HG02798 (cell line): ENCODE data around the gene MRPL51.
"Not testable (repeated sequence)": the region's sequence is repeated elsewhere in the genome, so short reads cannot be mapped to it uniquely, and the experiment has no call there.

Experiments used
- ATAC-seq: cut with Tn5 transposase; IDR thresholded peaks from one replicate; pipeline ENCODE4 v1.9.1; 2021; ENCODE audit warnings: mild to moderate bottlenecking; ENCODE audit not compliant: unreplicated experiment, poor library complexity

MRPL51 gene

GRCh38 chr12:6492838-6493496 lies at the start of gene MRPL51:
MRPL51 (minus strand) TSS chr12:6493262; CDS start chr12:6493136, 126 bp downstream.
- peak; percentile 73 for ATAC-seq

GRCh38 chr12:6542209-6543009 lies 49.3 kb upstream of the MRPL51 start:
- no peak for ATAC-seq

- no peak for ATAC-seq
These were observed 48.5 kb upstream of the MRPL51 start for GRCh38 chr12:6541371-6542165.

GRCh38 chr12:6540181-6540877 lies 47.3 kb upstream of the MRPL51 start:
- ATAC-seq: no peak

GRCh38 chr12:6539707-6540134 lies 46.7 kb upstream of the MRPL51 start:
- ATAC-seq: no peak

DNA sequence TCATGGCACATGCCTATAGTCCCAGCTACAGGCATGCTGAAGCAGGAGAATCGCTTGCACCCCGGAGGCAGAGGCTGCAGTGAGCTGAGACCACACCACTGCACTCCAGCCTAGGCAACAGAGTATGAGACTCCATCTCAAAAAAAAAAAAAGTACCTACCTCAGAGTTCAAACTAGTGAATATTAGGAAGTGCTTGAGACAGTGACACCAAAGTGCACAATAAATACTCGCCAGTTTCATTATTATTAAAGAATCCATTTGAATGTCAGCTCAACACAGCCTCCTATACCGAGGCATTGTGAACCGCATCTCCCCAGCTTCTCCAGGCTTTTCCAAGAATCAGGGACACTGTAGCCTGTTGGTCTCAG lies 46.2 kb upstream of the MRPL51 start:
- ATAC-seq: no peak

GRCh38 chr12:6538420-6539313 lies 45.6 kb upstream of the MRPL51 start:
- no peak for ATAC-seq

- ATAC-seq: not testable (repeated sequence)
These were observed 44.7 kb upstream of the MRPL51 start for GRCh38 chr12:6537580-6538419.

DNA sequence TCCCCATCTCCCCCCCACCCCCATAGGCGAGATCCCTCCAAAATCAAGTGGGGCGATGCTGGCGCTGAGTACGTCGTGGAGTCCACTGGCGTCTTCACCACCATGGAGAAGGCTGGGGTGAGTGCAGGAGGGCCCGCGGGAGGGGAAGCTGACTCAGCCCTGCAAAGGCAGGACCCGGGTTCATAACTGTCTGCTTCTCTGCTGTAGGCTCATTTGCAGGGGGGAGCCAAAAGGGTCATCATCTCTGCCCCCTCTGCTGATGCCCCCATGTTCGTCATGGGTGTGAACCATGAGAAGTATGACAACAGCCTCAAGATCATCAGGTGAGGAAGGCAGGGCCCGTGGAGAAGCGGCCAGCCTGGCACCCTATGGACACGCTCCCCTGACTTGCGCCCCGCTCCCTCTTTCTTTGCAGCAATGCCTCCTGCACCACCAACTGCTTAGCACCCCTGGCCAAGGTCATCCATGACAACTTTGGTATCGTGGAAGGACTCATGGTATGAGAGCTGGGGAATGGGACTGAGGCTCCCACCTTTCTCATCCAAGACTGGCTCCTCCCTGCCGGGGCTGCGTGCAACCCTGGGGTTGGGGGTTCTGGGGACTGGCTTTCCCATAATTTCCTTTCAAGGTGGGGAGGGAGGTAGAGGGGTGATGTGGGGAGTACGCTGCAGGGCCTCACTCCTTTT lies 44.0 kb upstream of the MRPL51 start:
- ATAC-seq: no peak

DNA sequence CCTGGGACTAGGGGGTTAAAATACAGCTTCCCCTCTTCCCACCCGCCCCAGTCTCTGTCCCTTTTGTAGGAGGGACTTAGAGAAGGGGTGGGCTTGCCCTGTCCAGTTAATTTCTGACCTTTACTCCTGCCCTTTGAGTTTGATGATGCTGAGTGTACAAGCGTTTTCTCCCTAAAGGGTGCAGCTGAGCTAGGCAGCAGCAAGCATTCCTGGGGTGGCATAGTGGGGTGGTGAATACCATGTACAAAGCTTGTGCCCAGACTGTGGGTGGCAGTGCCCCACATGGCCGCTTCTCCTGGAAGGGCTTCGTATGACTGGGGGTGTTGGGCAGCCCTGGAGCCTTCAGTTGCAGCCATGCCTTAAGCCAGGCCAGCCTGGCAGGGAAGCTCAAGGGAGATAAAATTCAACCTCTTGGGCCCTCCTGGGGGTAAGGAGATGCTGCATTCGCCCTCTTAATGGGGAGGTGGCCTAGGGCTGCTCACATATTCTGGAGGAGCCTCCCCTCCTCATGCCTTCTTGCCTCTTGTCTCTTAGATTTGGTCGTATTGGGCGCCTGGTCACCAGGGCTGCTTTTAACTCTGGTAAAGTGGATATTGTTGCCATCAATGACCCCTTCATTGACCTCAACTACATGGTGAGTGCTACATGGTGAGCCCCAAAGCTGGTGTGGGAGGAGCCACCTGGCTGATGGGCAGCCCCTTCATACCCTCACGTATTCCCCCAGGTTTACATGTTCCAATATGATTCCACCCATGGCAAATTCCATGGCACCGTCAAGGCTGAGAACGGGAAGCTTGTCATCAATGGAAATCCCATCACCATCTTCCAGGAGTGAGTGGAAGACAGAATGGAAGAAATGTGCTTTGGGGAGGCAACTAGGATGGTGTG lies 43.1 kb upstream of the MRPL51 start:
- ATAC-seq: no peak

DNA sequence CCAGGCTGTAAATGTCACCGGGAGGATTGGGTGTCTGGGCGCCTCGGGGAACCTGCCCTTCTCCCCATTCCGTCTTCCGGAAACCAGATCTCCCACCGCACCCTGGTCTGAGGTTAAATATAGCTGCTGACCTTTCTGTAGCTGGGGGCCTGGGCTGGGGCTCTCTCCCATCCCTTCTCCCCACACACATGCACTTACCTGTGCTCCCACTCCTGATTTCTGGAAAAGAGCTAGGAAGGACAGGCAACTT lies 42.6 kb upstream of the MRPL51 start:
- ATAC-seq: no peak

DNA sequence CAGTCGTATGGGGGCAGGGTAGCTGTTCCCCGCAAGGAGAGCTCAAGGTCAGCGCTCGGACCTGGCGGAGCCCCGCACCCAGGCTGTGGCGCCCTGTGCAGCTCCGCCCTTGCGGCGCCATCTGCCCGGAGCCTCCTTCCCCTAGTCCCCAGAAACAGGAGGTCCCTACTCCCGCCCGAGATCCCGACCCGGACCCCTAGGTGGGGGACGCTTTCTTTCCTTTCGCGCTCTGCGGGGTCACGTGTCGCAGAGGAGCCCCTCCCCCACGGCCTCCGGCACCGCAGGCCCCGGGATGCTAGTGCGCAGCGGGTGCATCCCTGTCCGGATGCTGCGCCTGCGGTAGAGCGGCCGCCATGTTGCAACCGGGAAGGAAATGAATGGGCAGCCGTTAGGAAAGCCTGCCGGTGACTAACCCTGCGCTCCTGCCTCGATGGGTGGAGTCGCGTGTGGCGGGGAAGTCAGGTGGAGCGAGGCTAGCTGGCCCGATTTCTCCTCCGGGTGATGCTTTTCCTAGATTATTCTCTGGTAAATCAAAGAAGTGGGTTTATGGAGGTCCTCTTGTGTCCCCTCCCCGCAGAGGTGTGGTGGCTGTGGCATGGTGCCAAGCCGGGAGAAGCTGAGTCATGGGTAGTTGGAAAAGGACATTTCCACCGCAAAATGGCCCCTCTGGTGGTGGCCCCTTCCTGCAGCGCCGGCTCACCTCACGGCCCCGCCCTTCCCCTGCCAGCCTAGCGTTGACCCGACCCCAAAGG lies 42.1 kb upstream of the MRPL51 start:
- ATAC-seq: peak; percentile 11

- no peak for ATAC-seq
These were observed 41.6 kb upstream of the MRPL51 start for GRCh38 chr12:6534695-6534944.

GRCh38 chr12:6533923-6534694 lies 41.0 kb upstream of the MRPL51 start, which contains the start of gene GAPDH:
GAPDH (plus strand) TSS chr12:6534517; CDS start chr12:6534833, 316 bp downstream.
- peak; percentile 66 for ATAC-seq

DNA sequence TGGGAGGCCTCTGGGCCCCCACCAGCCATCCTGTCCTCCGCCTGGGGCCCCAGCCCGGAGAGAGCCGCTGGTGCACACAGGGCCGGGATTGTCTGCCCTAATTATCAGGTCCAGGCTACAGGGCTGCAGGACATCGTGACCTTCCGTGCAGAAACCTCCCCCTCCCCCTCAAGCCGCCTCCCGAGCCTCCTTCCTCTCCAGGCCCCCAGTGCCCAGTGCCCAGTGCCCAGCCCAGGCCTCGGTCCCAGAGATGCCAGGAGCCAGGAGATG lies 40.5 kb upstream of the MRPL51 start:
- no peak for ATAC-seq

DNA sequence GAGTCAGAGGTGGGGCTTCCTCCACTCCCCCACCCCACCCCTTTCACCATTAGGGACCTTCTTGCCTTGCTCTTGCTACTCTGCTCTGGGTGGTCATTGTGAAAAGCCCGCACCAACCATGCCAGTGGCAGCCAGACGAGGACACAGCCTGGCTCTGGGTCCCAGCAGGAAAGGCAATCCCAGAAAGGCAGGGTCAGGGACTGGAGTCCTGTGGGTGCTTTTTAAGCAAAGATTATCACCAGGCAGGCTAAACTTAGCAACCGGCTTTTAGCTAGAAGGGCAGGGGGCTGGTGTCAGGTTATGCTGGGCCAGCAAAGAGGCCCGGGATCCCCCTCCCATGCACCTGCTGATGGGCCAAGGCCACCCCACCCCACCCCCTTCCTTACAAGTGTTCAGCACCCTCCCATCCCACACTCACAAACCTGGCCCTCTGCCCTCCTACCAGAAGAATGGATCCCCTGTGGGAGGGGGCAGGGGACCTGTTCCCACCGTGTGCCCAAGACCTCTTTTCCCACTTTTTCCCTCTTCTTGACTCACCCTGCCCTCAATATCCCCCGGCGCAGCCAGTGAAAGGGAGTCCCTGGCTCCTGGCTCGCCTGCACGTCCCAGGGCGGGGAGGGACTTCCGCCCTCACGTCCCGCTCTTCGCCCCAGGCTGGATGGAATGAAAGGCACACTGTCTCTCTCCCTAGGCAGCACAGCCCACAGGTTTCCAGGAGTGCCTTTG lies 40.0 kb upstream of the MRPL51 start:
- peak; percentile 0 for ATAC-seq
